HG02973 (cell line): ENCODE results near the gene FKBP2.

Experiments used
- ATAC-seq: cut with Tn5 transposase; IDR thresholded peaks from one replicate; pipeline ENCODE4 v1.9.1; 2021; ENCODE audit warnings: moderate library complexity; ENCODE audit not compliant: unreplicated experiment

The FKBP2 gene

GRCh38 chr11:64262271-64263002 is 21.5 kb downstream of the FKBP2 start:
- no peak for ATAC-seq

GRCh38 chr11:64263021-64263946 is 22.4 kb downstream of the FKBP2 start:
- no peak for ATAC-seq

- no peak for ATAC-seq
These were observed 23.0 kb downstream of the FKBP2 start for GRCh38 chr11:64263947-64264317.

GRCh38 chr11:64264371-64264852 is 23.5 kb downstream of the FKBP2 start:
- no peak for ATAC-seq

- ATAC-seq = no peak
These were observed 24.6 kb downstream of the FKBP2 start for GRCh38 chr11:64265176-64266160.

- ATAC-seq = no peak
These were observed 25.4 kb downstream of the FKBP2 start for GRCh38 chr11:64266339-64266738.

GRCh38 chr11:64267207-64267945 is 26.5 kb downstream of the FKBP2 start:
- ATAC-seq = no peak

- ATAC-seq = no peak
These were observed 27.4 kb downstream of the FKBP2 start for GRCh38 chr11:64268025-64268892.

GRCh38 chr11:64268893-64269539 is 28.1 kb downstream of the FKBP2 start:
- ATAC-seq = peak; percentile 10

GRCh38 chr11:64269540-64270220 is 28.8 kb downstream of the FKBP2 start:
- peak; percentile 51 for ATAC-seq

- no peak for ATAC-seq
These were observed 34.3 kb downstream of the FKBP2 start for GRCh38 chr11:64275031-64275800.

GRCh38 chr11:64275841-64276240 is 34.9 kb downstream of the FKBP2 start:
- no peak for ATAC-seq

GRCh38 chr11:64276653-64277431 is 35.9 kb downstream of the FKBP2 start:
- ATAC-seq = no peak

- ATAC-seq = no peak
These were observed 37.8 kb downstream of the FKBP2 start for GRCh38 chr11:64278576-64279190.

- no peak for ATAC-seq
These were observed 41.3 kb downstream of the FKBP2 start for GRCh38 chr11:64281957-64282770.
